Tibial nerve (tissue), 4 donors: ENCODE results near the gene ROGDI. TPM values are rescaled to one million over a fixed set of nuclear protein-coding genes. Genes with fewer than 3 reads are reported as not detected.

Experiments used
- DNase-seq, 2 donors: peaks; one replicate each; pipeline ENCODE4 v3.0.0-alpha.2; 2019; ENCODE audit warnings: low spot score in 2 of 2
- H3K27ac ChIP-seq, 4 donors: fragments of 200-600 bp; sonication (generic) in 3 of 4; one replicate each; pipeline ENCODE4 v1.5.1; 2017 to 2019; ENCODE audit warnings: mild to moderate bottlenecking in 1 of 4
- H3K27me3 ChIP-seq, 2 donors: fragments of 200-600 bp; sonication (generic) in 1 of 2; one replicate each; pipeline versions ENCODE4 v1.5.1 to v1.6.0; 2017 to 2019
- H3K36me3 ChIP-seq, 3 donors: fragments of 200-600 bp; sonication (generic); one replicate each; pipeline ENCODE4 v1.5.1; 2018 to 2019
- H3K4me1 ChIP-seq, 4 donors: fragments of 200-600 bp; sonication (generic) in 3 of 4; one replicate each; pipeline ENCODE4 v1.5.1; 2017 to 2019
- H3K4me3 ChIP-seq, 4 donors: fragments of 200-600 bp; sonication (generic) in 3 of 4; one replicate each; pipeline ENCODE4 v1.5.1; 2017 to 2019; ENCODE audit warnings: mild to moderate bottlenecking in 1 of 4, moderate library complexity in 1 of 4
- H3K9me3 ChIP-seq, 4 donors: fragments of 200-600 bp; sonication (generic) in 3 of 4; one replicate each; pipeline ENCODE4 v1.5.1; 2017 to 2019
- CTCF ChIP-seq, 5 experiments: fragments of 200-600 bp in 3 of 5; fragments of 450-650 bp in 2 of 5; sonication (generic) in 3 of 5; IDR thresholded peaks; one replicate each; pipeline ENCODE4 v1.5.1; 2016 to 2019; ENCODE audit warnings: antibody characterized with exemption in 5 of 5, mild to moderate bottlenecking in 3 of 5, moderate library complexity in 2 of 5
- EP300 ChIP-seq, 2 donors: sonication (generic); formaldehyde crosslinking; IDR thresholded peaks; one replicate each; pipeline ENCODE4 v1.6.1; 2017; ENCODE audit warnings: antibody characterized with exemption in 2 of 2, mild to moderate bottlenecking in 1 of 2
- POLR2A ChIP-seq, 2 donors: fragments of 450-650 bp; IDR thresholded peaks; one replicate each; pipeline ENCODE4 v1.6.1; 2017; ENCODE audit warnings: antibody characterized with exemption in 2 of 2, mild to moderate bottlenecking in 2 of 2, moderate library complexity in 2 of 2
- WGBS, 2 donors: methylation state at CpG; one replicate each; pipeline ENCODE4 v1.1.5; 2018; 5-methylcytosine and 5-hydroxymethylcytosine counted together
- total RNA-seq, 4 donors: library from RNA; depleted of rRNA; stranded (reverse); fragments of >200 nt; gene quantifications; one replicate each; pipeline ENCODE4 v1.1.0, GENCODE V29; 2016

The ROGDI gene
- total RNA-seq, 4 donors from 2014 or later = 10.5 to 28.5 (median 16.8) TPM

DNA sequence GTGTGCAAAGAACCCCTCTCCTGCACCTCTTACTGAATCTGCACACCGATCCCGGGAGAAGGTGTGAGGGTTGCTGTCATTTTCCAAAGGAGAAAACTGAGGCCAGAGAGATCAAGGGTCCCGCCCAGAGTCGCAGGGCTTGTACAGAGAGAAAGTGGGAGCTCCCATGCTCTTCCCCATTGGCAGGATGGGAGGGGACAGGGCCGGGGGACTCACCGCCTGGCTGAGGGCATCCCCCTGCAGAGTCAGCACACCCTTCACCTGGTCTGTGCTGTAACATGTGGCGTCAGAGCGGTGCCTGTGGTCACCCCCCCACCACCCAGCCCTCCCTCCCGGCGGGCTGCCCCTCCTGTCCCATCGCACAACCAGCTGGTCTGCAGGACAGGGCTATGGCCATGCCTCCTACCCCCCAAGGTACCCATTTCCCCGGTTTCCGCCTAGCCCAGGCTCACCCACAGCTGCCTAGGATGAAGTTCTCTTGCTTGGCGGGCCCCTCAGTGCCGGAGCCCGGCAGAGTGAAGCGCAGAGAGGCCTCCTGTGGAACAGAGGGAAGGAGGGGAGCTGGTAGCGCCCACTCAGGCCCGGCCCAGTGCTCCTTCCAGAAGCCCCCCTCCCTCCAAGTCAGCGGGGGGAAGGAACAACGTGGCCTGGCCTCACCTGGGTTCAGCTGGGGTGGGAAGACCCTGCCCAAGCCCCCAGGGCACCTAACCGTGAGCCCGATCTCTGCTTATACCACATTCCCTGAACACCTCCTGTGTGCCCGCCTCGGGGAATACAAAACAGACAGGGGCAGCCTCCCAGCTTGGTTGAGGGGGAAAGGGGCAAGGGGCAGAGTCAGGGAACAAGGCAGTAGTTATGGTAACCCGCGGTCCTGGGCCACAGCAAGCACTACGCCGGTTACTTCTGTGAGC lies 1.1 kb downstream of the ROGDI start:
- Histone ChIP-seq H3K4me1 (peaks cover 0 to 20% (median 9%) of the 10 kb centered on the region in 4 donors), H3K9me3 (no peaks in the 10 kb centered on the region), H3K27me3 (no peaks in the 10 kb centered on the region), H3K4me3 (peak overlapping the region; percentile 75 to 100 (median 82)), H3K36me3 (peaks cover 0 to 60% (median 0%) of the 10 kb centered on the region in 3 donors), H3K27ac (peak overlapping the region in 3 of 4 donors; percentile 26 to 83 (median 82))
- 55 to 56% methylated on average over 24 to 29 of the region's 29 CpGs for WGBS, 2 donors
- no peak for DNase-seq
- TF ChIP-seq EP300 (IDR thresholded peaks at IDR 0.05) (no peak), POLR2A (IDR thresholded peaks at IDR 0.05) (no peak), CTCF (IDR thresholded peaks at IDR 0.05) (no peak)

DNA sequence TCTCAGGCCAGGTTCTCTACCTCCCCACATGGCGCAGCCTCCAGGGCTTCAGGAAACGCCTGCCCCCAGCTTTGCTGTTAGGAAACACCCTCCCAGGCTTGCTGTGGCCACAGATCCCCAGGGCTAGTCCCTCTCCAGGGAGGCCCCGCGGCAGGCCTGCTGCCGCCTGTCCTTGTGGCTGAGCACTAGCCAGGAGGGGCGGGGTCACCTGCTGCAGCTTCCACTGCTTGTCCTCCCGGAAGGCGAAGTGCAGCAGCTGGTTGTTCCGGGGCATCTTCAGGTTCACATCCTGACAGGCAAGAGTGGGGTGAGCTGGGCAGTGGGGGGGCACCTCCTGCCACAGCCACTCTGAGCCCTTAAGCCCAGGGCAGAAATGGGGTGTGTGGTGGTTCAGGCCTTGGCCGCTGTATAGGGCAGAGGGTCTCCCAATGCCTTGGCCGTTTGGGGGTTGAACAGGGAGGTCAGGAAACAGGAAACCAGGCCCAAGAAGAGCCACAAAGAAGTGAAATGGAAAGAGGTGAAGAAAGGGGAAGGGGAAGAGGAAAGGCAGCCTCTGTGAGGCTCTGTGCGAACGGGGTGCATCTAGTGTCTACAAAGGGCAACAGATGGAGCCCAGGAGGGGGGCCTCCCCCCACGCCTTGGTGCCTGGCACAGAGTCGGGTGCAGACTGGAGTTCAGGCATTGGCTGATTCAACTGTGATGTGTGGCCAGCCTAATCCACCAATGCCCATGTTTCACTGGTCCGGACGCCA lies 2.0 kb downstream of the ROGDI start:
- DNase-seq = no peak
- TF ChIP-seq POLR2A (IDR thresholded peaks at IDR 0.05) = no peak
- no peak for TF ChIP-seq CTCF (IDR thresholded peaks at IDR 0.05)
- TF ChIP-seq EP300 (IDR thresholded peaks at IDR 0.05) = no peak
- Histone ChIP-seq H3K36me3 (peaks cover 0 to 60% (median 0%) of the 10 kb centered on the region in 3 donors), H3K4me1 (peaks cover 0 to 20% (median 9%) of the 10 kb centered on the region in 4 donors), H3K9me3 (no peaks in the 10 kb centered on the region), H3K27me3 (no peaks in the 10 kb centered on the region), H3K4me3 (no peak overlapping the region), H3K27ac (no peak overlapping the region)
- 79 to 80% methylated on average over 16 to 17 of the region's 17 CpGs for WGBS, 2 donors

DNA sequence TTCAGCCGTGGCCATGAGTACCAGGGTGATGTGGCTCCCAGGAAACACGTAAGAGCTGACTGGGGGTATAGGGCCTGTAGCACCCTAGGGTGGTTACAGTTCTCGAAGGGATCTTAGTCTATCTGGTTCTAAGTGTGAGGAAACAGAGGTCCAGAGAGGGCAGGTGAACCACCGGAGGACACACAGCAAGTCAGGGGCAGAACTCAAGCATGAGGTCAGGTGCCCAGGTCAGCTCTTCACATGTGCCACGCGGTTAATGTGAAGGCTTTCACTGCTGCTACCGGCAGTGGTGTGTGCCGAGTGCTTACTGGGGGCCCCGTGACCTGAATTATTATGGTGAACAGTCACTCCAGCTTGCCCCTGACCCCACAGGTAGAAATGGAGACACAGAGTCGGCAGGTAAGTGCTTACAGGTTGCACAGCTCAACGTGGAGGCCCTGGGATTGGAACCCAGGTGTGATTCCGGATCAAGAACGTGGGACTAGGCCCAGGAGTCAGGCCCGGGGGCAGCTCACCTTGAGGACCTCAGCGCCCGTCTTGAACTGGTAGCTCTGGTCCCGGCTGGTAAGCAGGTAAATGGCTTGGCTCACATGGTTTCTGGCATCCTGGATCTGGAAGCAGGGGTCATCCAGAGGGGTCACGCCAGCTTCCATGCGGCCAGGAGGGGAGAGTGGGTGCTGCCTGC lies 3.1 kb downstream of the ROGDI start:
- 92% methylated on average over 13 to 18 of the region's 19 CpGs for WGBS, 2 donors
- peaks cover 0 to 50% (median 0%) of the 10 kb centered on the region in 3 donors for H3K36me3 ChIP-seq
- TF ChIP-seq POLR2A (IDR thresholded peaks at IDR 0.05) (no peak), EP300 (IDR thresholded peaks at IDR 0.05) (no peak), CTCF (IDR thresholded peaks at IDR 0.05) (no peak)
- no peaks in the 10 kb centered on the region for H3K27me3 ChIP-seq
- no peaks in the 10 kb centered on the region for H3K9me3 ChIP-seq
- peaks cover 0 to 20% (median 9%) of the 10 kb centered on the region in 4 donors for H3K4me1 ChIP-seq
- DNase-seq = no peak
- no peak overlapping the region for H3K27ac ChIP-seq
- H3K4me3 ChIP-seq = no peak overlapping the region

GRCh38 chr16:4798456-4798855 lies 4.0 kb downstream of the ROGDI start:
- peaks cover 0 to 17% (median 9%) of the 10 kb centered on the region in 4 donors for H3K4me1 ChIP-seq
- no peaks in the 10 kb centered on the region for H3K9me3 ChIP-seq
- no peaks in the 10 kb centered on the region for H3K27me3 ChIP-seq
- WGBS, 2 donors = 82 to 94% methylated on average over 8 to 9 of the region's 16 CpGs
- no peak for TF ChIP-seq EP300 (IDR thresholded peaks at IDR 0.05)
- TF ChIP-seq CTCF (IDR thresholded peaks at IDR 0.05) = no peak
- TF ChIP-seq POLR2A (IDR thresholded peaks at IDR 0.05) = no peak
- H3K36me3 ChIP-seq = peaks cover 0 to 46% (median 0%) of the 10 kb centered on the region in 3 donors
- no peak overlapping the region for H3K27ac ChIP-seq
- DNase-seq = no peak
- no peak overlapping the region for H3K4me3 ChIP-seq
